BE2C (cell line): ENCODE data around the gene COASY.
"Not testable (repeated sequence)": the region's sequence is repeated elsewhere in the genome, so short reads cannot be mapped to it uniquely, and the experiment has no call there.

Source experiments
- DNase-seq: peaks from one replicate; pipeline ENCODE4 v3.0.0-alpha.2; 2020
- H3K27me3 ChIP-seq: fragments of 250-450 bp; sonication (Bioruptor Pico); 2 replicates; pipeline ENCODE4 v1.5.1; 2020; ENCODE audit warnings: mild to moderate bottlenecking
- H3K36me3 ChIP-seq: fragments of 250-450 bp; sonication (Bioruptor Pico); 2 replicates; pipeline ENCODE4 v1.5.1; 2020; ENCODE audit warnings: mild to moderate bottlenecking
- H3K4me1 ChIP-seq: fragments of 250-450 bp; sonication (Bioruptor Pico); 2 replicates; pipeline ENCODE4 v1.5.1; 2020
- H3K4me3 ChIP-seq: 2 replicates; pipeline ENCODE4 v1.5.1; 2011; ENCODE audit warnings: low read depth, low read length
- H3K9me3 ChIP-seq: fragments of 250-450 bp; sonication (Bioruptor Pico); 2 replicates; pipeline ENCODE4 v1.5.1; 2020
- CTCF ChIP-seq: IDR thresholded peaks from 2 replicates; pipeline ENCODE4 v1.5.1; 2012; ENCODE audit warnings: mild to moderate bottlenecking, low read depth, low read length

COASY gene

GRCh38 chr17:42548070-42548837, 13.7 kb upstream of the COASY start:
- peaks cover 5% of the 10 kb centered on the region for H3K36me3 ChIP-seq
- no peaks in the 10 kb centered on the region for H3K4me1 ChIP-seq
- no peaks in the 10 kb centered on the region for H3K27me3 ChIP-seq
- peak; percentile 55 for TF ChIP-seq CTCF
- peak overlapping the region; percentile 54 for H3K4me3 ChIP-seq
- H3K9me3 ChIP-seq = no peaks in the 10 kb centered on the region
- peak; percentile 77 for DNase-seq

GRCh38 chr17:42548993-42549755, 12.8 kb upstream of the COASY start:
- no peak for DNase-seq
- Histone ChIP-seq H3K9me3 (no peaks in the 10 kb centered on the region), H3K36me3 (peaks cover under 1% of the 10 kb centered on the region), H3K27me3 (no peaks in the 10 kb centered on the region), H3K4me3 (peak overlapping the region; percentile 54), H3K4me1 (no peaks in the 10 kb centered on the region)
- TF ChIP-seq CTCF = no peak

- not testable (repeated sequence) for H3K4me1 ChIP-seq, H3K27me3 ChIP-seq, H3K36me3 ChIP-seq, H3K9me3 ChIP-seq, DNase-seq
- H3K4me3 ChIP-seq = peak within 1 kb of the TSS; percentile 91
Measured at GRCh38 chr17:42552736-42553135, 9.2 kb upstream of the COASY start, which contains the start of gene HSD17B1. HSD17B1 (plus strand) TSS chr17:42552923; CDS start chr17:42552934, 11 bp downstream.

GRCh38 chr17:42553161-42553818, 8.7 kb upstream of the COASY start:
- no peaks in the 10 kb centered on the region for H3K27me3 ChIP-seq
- no peaks in the 10 kb centered on the region for H3K4me1 ChIP-seq
- 0 out of 2 replicates have a peak, but pooled peaks have one; percentile 5 for TF ChIP-seq CTCF
- no peaks in the 10 kb centered on the region for H3K36me3 ChIP-seq
- no peaks in the 10 kb centered on the region for H3K9me3 ChIP-seq
- H3K4me3 ChIP-seq = peak overlapping the region; percentile 91
- peak; percentile 52 for DNase-seq

GRCh38 chr17:42553866-42554249, 8.1 kb upstream of the COASY start:
- Histone ChIP-seq H3K4me3 (peak overlapping the region; percentile 91), H3K36me3 (no peaks in the 10 kb centered on the region), H3K4me1 (no peaks in the 10 kb centered on the region), H3K27me3 (no peaks in the 10 kb centered on the region), H3K9me3 (no peaks in the 10 kb centered on the region)
- no peak for TF ChIP-seq CTCF
- no peak for DNase-seq

- TF ChIP-seq CTCF = no peak
- Histone ChIP-seq H3K4me3 (peak overlapping the region; percentile 91), H3K27me3 (no peaks in the 10 kb centered on the region), H3K4me1 (no peaks in the 10 kb centered on the region), H3K9me3 (no peaks in the 10 kb centered on the region), H3K36me3 (no peaks in the 10 kb centered on the region)
- DNase-seq = peak; percentile 94
Measured at GRCh38 chr17:42554250-42555121, 7.5 kb upstream of the COASY start.
